PFSK-1 (cell line): ENCODE data around the gene C2orf76.

Source experiments
- FOXP2 ChIP-seq: optimal IDR thresholded peaks from 2 replicates; pipeline ENCODE3; 2011; ENCODE audit warnings: borderline replicate concordance, control low read depth, inconsistent platforms; ENCODE audit not compliant: insufficient read depth; ENCODE audit errors: extremely low read length, extremely low read depth
- POLR2AphosphoS5 ChIP-seq: IDR thresholded peaks from 2 replicates; pipeline ENCODE4 v1.6.1; 2012; ENCODE audit warnings: low read depth, mild to moderate bottlenecking, control low read depth, low read length, moderate library complexity
- SIN3A ChIP-seq: IDR thresholded peaks from 2 replicates; pipeline ENCODE4 v1.6.1; 2012; ENCODE audit warnings: mild to moderate bottlenecking, low read length, moderate library complexity, borderline replicate concordance; ENCODE audit not compliant: insufficient read depth
- TAF1 ChIP-seq: IDR thresholded peaks from 2 replicates; pipeline ENCODE4 v1.6.1; 2012; ENCODE audit warnings: low read length, control low read depth, borderline replicate concordance; ENCODE audit not compliant: insufficient read depth
- TF ChIP-seq, protein P1 (sequence below), 2 experiments: IDR thresholded peaks; 2 replicates each; pipeline versions ENCODE4 v1.6.1 to v1.8.0; 2011 to 2012; ENCODE audit warnings: low read depth in 2 of 2, low read length in 2 of 2, control low read depth in 1 of 2, inconsistent platforms in 1 of 2, mild to moderate bottlenecking in 1 of 2, moderate library complexity in 1 of 2; ENCODE audit not compliant: insufficient read depth in 1 of 2

DNA sequence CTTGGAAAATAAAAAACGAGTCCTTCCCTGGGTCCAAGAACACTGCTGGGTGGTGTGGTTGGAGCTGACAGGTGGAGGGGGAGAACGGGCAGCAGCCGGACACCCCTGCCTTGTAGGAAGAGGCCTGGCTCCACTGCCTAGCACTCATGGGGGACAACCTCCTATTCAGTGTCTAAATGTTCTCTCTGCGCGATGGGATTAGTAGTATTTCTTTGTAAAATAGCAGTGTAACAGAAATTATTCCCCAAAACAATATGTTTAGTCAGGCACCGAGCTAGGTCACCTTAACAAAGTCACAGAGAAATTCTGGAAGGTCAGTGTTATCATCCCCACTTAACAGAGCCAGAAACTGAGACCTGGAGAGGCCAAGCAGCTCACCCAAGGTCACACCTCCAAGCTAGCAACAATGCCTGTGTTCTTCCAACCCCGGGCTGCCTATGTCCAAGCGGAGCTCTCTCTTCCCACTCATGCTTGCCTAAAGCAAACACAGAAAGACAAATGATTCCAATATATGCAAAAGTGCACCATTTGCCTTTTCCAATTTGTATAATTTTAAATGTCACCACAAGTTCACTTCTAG is 75.0 kb downstream of the C2orf76 start:
- no peak for TF ChIP-seq TAF1
- TF ChIP-seq POLR2AphosphoS5 = no peak
- no peak for TF ChIP-seq SIN3A
- TF ChIP-seq, protein P1, sequence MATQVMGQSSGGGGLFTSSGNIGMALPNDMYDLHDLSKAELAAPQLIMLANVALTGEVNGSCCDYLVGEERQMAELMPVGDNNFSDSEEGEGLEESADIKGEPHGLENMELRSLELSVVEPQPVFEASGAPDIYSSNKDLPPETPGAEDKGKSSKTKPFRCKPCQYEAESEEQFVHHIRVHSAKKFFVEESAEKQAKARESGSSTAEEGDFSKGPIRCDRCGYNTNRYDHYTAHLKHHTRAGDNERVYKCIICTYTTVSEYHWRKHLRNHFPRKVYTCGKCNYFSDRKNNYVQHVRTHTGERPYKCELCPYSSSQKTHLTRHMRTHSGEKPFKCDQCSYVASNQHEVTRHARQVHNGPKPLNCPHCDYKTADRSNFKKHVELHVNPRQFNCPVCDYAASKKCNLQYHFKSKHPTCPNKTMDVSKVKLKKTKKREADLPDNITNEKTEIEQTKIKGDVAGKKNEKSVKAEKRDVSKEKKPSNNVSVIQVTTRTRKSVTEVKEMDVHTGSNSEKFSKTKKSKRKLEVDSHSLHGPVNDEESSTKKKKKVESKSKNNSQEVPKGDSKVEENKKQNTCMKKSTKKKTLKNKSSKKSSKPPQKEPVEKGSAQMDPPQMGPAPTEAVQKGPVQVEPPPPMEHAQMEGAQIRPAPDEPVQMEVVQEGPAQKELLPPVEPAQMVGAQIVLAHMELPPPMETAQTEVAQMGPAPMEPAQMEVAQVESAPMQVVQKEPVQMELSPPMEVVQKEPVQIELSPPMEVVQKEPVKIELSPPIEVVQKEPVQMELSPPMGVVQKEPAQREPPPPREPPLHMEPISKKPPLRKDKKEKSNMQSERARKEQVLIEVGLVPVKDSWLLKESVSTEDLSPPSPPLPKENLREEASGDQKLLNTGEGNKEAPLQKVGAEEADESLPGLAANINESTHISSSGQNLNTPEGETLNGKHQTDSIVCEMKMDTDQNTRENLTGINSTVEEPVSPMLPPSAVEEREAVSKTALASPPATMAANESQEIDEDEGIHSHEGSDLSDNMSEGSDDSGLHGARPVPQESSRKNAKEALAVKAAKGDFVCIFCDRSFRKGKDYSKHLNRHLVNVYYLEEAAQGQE (IDR thresholded peaks at IDR 0.05; ENCODE audit: insufficient read depth in 1 of 2, low read depth in 2 of 2, low read length in 2 of 2) = no peak
- no peak for TF ChIP-seq FOXP2
